SIG-M5 treated with dmso at 0.1 percent for 504 hours (cell line): ENCODE measurements around the gene GP5.
A peak's percentile ranks its signal among the peaks of the same experiment; 100 is the strongest.

Source experiments
- DNase-seq: peaks from one replicate; lab custom pipeline; 2025; ENCODE audit not compliant: unreplicated experiment; lab: John Stamatoyannopoulos, UW

The GP5 gene

DNA sequence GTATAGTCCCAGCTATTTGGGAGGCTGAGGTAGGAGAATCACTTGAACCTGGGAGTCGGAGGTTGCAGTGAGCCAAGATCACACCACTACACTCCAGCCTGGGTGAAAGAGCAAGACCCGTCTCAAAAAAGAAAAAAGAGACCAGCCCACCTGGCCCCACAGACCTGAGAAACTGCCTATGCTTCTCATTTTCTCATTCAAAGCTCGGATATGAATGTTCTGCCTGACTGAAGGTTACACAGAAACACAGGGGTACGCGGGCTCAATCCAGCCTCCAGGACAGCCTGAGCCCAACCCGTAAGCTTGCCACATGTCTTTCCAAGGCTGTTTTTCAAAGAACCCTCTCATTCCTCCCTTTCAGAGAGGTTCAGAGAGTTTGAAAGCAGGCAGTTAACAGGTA lies 19.8 kb downstream of the GP5 start:
- DNase-seq = no peak

DNA sequence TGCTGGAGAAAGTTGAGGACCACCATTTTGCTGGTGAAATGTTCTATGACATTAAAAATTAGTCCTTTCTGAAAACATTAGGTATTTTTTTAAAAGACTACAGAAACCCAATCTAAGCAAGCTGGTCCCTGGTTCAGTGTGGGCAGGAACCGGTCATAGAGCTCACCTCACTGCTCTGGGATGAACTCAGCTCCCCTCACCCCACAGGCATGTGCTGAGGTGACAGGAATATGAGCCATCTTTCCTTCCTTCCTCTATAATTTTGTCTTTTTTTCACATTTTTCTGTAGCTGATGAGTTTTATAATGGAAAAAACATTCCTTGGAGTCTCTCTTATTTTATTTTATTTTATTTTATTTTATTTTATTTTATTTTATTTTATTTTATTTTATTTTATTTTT lies 21.4 kb downstream of the GP5 start:
- DNase-seq = no peak

DNA sequence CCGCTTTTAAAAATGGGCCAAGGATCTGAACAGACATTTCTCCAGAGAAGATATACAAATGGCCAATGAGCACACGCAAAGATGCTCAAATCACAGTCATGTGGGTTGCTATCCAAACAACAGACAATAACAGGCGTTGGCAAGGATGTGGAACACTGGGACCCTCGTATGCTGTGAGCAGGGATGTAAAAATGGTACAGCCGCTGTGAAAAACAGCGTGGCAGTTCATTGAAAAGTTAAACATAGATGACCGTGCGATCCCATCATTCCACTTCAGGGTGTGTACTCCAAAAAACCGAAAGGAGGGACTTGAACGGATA lies 22.9 kb downstream of the GP5 start:
- no peak for DNase-seq

DNA sequence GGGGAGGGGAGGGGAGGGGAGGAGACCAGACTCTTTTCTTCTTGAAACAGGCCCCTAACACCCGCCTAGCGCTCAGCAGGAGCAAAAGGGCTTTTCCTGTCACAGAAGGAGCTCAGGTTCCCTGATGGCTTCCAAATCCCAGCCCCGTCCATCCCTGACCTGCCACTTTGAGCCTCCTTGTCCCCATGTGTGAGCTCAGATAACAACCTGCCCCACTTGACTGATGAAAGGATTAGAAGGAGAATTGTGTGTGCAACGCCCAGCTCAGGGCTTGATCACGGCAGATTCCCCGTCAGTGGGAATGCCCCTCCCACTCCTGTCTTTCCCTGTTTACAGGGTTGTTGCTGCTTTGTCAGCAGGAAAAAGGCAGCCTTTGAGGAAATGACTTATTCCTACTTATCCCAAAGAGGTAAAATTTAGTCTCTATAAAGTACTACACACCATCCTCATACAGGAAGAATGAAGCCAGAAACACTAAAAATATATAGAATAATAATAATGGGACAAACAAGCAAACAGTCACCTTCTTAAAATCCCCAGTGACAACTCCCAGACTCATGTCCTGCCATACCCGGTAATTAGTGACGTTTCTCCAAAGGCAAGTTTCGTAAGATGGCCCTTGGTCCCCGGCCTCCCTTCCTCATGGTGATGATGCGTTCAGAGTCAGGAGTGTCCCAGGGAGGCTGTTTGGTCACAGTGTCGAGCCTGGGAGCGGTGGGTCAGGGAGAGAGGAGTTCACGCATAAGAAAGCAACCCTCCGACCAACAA lies 23.4 kb downstream of the GP5 start:
- no peak for DNase-seq

DNA sequence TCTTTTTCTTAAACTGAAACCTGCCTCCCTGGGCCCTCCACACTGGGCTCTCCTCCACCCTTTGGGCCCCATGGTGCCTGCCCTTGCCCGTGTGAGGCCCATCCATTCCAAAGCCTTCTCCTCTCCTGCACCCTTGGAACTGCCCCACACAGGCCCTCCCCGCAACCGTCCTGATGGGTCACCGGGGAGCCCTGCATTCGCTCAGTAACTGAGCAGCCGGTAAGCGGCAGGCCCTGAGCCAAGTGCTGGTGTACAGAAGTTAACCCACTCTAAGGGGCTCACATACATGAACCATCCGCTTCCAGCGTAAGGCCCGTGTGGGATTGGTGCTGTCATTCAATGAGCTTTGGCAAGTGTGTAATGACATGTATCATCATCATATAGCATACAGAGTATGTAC lies 24.1 kb downstream of the GP5 start:
- no peak for DNase-seq

DNA sequence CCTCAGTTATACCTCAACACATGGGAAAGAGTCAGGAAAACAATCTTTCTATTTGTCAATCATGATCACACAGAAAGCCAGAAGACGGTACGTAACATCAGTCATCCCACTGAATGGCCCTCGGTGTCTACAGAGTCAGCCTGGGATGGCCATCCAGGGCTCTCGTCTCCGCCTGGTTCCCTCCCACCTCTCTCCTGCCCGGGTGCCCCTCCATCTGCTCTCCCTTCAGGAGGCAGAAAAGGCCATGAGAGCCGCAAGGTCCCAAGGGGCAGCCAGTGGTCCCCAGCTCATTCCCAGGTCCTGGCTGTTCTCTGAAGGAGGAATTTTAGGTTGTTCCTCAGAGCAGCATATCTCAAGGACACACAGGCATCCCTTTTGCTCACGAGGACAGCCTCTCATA lies 25.2 kb downstream of the GP5 start:
- no peak for DNase-seq

DNA sequence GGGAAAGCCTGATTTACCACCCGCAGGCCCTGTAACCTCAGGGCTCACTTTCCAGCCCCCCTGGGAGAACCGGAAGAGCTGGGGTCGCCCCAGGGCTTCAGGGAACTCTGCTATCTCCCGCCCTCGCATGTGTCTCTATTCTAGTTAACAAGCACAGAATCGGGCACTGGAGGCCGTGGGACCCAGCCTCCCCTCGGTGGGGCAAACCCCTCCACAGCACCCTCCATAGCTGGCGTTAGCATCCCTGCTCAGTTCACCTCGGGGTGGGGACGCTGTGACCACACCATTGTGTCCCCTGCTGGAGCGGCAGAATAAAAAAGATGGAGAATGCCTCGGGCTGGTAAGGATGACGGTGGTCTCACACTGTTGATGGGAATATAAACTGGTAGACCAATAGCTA lies 26.0 kb downstream of the GP5 start:
- DNase-seq = no peak

DNA sequence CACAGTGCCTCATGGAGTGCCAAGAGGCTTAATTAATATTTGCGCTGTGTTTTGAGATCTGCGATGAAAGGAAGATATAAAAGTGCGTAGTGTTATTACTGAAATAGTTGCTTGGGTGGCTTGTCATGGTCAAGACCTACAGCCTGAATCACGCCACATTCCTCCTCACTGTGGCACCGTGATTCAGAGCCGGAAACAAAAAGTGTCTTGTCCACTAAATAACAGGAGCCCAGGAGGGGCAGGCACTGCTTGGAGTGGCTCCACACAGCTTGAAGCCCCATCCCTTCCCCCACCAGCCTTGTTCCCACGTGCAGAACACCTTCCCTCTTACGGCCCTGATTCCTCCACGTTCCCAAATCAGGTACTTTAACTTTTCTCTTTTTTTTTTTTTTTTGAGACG lies 28.3 kb downstream of the GP5 start:
- peak; percentile 21 for DNase-seq

DNA sequence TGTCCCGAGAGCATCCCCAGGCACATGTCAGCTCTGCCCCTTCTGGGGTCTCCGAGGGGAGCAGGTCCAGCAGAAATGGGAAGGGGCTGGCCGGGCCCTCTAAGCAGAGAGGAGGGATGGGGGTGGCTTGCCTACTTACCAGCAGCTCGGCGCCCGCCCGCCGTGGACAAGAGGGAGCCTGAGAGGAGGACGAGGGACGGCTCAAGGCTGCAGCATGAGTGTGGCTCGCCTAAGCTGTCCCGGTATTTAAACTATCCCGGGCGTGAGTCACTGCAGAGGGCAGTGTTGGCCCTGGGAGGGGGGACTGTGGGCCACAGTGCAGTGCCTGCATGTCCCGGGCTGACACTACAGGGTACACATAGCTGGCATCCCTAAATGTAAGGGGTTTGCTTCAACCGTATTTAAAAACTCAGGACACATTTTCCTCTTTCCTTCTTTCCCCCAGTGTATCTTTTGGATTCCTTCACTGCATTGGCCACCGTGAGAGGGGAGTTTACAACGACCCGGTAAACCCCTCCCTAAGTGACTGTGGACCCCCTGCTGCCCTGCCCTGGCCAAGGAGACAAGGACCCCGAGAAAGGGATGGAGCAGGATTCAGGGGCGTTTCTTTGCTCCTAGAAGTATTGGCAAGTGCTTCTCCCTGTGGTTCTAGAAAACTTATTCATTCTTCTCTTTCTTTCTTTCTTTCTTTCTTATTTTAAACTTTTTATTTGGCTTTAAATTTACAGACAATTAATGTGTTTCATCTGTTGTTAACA lies 29.4 kb downstream of the GP5 start, which contains the start of gene LRRC15:
TSS of gene LRRC15 (minus strand) at position 222 of the 758 bp plus-strand sequence. CDS start 8,700 bp downstream, outside the sequence.
- no peak for DNase-seq

DNA sequence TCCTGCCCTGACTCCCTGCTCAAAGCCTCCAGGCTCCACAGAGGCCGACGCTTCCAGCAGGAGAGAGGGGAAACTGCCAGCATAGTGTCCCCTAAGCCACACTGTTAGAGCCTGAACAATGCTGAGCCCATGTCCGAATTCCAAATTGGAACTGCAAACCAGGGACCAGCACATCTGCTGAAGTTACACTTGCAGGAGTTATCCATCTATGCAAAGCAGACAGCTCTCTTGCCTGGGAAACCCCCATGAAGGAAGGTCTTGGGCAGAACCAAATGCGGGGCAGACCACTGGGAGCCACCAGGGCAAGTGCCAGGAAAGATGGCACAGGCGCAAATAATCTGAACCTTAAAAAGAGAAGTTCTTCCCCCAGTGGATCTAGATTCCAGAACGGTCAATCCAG lies 30.1 kb downstream of the GP5 start:
- DNase-seq = no peak

DNA sequence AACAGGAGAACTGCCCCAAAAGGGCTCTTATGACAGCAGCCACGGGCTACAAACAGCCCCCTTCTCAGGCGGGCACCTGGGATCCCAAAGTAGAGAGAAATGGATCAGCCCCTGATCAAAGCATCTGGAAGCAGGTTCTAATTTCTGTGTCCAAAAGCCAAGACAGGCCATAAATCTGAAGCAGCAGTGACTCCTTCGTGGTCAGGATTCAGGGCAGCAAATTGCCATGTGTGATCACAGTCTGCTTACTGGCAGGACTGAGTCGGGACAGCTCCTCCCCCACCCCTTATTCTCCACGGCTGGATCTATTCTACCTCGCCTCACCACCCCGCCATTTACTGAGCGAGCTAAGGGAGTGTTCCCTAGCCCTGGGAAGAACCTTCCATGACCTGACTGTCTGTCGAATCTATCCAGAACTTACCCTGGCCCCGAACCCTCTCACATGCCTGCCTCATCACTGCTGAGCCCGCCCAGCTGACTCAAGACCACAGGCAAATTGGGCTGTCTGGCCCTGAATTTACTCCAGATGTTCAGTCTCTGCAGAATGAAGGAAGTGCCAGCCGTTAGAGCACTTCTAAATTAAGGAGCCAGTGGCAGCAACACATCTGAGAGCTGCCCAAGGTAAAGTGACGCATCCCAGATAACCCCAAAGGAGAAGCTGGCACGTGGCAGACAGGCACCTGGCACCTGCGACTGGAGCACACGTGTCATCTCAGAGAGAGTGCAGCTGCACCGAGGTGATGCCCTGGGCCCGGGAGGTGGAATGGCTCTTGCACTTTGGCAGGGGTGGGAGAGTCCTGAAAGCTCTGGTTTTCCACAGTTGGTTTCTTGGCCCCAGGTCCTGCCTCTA lies 30.8 kb downstream of the GP5 start:
- no peak for DNase-seq

DNA sequence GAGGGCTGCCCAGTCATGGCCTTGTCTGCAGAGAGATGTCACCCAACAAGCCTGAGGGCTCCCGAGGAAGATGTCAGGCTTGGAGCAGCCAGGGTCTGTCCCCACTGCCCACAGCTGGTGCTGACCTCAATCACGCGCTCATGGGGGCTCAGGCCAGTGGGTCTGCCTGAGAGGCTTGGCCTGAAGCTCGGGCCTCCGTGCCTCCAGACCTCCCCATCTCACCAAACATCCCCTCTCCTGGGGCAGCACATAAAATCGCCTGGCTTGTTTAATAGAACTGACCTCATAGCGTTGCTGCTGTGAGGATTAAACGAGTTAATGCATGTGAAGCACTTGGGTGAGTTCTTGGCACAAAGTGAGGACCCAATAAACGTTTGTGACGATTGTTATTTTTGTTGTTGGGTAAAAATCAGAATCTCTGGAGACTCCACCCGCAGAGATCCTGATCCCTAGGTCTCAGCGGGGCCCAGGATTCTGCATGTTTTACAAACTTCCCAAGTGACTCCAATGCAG lies 33.0 kb downstream of the GP5 start:
- DNase-seq = no peak

DNA sequence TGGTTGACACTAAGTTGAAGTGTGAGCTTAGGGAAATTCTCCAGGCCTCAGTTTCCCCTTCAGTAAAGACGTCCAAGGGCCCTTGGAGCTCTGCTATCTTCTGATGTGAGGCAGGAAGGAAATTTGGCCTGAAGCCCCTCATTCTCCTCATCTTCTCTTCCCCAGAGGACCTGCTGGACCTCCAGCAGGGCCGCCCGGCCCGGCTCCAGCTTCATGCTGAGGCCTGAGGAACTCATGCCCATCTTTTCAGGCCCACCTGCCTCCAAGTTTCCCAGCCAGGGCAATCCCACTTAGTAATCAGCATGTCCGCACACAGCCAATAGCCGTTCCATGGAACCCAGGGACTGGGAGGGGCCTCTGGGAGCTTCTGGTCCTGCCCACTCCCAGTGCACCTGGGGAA lies 33.5 kb downstream of the GP5 start:
- DNase-seq = no peak

DNA sequence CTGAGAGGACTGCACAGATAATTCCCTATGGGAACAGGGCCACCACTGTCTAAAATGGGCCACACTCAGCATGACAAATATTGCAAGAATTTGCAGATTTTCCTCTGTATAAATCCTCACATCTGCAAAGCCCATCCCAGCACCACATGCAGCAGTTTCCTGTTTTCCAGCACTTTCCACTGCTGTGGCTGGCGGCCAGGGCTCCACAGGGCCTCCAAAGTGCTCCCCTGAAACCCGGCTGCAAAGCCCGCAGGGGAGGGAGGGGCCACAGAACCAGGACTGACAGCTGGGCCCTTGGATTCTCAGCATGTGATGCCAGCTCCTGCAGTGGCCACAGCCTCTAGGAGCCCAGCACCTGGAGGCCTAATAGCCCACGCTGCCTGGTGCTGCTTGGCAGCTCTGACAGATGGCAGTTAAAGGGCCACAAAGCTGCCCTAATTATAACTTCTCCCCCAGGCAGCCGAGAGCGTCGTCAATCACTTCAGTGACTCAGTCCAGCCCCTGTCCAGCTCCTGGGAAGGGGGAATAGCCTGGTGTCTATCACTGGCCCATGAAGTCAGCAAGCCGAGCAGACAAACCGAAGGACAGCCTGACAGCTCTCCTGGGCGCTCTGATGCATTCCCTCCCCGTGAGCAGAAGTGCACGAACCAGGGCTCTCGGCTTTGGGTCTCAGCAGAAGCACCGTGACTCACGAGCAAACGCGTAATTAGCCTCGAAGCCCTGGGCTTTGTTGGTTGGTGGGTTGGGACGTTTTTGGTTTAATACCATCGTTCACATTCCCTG lies 34.2 kb downstream of the GP5 start:
- DNase-seq = no peak

DNA sequence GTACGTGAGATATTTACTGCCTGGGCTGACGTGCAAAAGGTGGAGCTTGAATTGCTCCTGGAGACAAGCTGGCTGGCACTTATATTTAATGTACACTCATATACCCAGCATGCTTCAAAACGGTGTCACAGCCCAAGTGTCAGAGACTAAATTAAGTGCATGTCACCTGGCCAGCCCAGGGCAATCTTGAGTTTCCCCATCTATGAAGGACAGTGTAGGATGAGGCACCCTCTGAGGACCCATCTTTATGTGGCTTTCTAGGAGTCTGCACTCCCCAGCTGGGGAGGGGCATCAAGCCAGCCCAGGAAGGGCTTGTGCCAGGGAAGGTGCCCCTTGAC lies 34.8 kb downstream of the GP5 start:
- DNase-seq = no peak

DNA sequence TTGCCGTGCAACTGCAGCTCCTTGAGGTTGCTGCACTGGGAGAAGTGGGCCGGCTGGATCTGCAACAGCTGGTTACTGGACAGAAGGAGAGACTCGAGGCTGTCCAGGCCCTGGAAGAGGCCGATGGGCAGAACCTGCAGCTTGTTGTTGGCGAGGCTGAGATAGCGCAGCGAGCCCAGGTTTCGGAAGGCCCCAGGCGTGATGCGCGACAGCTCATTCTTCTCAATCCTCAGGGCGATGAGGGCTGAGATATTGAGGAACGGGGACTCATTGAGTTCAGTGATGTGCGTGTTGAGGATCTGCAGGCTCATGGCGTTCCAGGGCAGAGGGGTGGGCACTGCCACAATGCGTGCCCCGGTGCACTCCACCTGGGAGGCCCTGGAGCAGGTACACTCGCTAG lies 38.5 kb downstream of the GP5 start:
- no peak for DNase-seq

DNA sequence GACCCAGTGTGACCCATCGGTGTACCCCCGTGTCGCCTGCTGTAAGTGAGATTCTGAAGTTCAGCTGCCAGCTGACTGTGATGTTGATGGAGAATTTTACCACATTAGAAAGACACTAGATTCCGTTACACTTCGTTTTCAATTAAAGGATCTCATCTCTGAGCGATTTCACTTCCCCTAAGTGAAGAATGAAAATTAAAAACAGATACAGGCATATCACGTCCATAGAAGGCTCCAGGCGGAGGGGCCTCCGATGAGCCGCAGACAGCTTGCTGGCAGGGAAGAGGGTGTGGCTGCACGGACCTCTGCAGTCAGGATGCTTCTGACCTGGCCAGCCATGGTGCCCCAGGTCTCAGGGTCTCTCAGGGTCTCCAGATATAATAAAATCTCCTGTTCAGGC lies 41.4 kb downstream of the GP5 start:
- DNase-seq = no peak

DNA sequence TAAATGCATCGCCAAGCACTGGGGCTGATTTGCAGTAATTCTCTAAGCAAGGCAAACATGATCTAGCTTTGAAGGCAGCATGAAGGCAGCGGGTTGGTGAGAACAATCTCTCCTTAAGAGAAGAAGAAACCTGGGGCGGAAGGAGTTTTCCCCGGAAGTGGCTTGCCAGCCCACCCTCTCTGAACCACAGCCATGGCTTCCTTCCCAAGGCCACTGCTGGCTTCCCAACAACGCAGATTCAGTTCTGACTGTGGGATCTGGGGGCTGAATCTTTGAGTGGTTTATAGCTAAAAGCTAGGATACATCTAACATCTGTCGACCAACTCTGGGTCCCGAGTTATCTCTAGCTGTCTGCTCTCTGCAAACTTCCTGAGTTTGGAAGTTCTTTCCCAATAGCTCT lies 43.7 kb downstream of the GP5 start:
- no peak for DNase-seq

DNA sequence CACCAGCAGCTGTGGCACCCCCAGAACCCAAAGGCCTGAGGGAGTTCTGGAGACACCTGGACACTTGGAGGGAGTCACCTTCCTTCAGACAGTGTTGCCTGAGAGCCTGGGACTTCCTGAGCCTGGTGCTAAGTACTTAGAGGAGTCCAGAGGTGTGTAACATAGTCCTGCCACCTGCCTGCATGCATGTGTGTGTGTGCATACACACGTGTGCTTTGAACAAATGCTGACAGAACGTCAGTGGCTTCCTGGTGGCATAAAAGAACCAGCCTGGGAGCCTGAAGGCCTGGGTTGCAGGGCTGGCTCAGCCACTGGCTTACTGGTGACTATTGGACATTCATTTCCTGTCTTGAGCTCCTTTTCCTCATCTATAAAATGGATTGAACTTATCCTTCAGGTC lies 44.8 kb downstream of the GP5 start:
- DNase-seq = no peak

DNA sequence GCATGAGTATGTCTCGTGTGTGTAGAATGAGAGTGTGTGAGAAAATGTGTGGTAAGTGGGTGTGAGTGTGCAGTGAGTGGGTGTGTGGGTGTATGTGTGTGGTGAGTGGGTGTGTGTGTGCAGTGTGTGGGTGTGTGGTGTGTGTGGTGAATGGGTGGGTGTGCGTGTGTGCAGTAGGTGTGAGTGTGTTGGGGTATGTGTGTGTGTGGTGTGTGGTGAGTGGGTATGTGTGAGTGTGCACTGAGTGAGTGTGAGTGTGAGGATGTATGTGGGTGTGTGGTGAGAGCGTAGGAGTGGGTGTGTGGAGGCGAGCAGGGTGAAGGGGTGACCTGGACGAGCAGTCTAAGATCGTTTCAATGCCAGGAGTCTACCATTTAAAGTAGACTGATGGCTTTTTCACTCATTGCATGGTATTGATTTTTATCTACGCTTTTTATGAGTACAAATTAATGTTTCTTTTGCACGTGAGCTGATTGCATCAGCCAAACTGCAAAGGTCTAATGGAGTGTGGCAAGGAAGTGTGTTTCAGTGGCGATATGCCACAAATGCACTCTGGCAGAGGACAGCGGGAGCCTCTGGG lies 46.3 kb downstream of the GP5 start:
- no peak for DNase-seq
